CD14-positive monocyte (primary cell): ENCODE results near the gene PCA3. TPM values are rescaled to one million over a fixed set of nuclear protein-coding genes. Genes with fewer than 3 reads are reported as not detected.

Source experiments
- DNase-seq, 3 donors: peaks; one replicate each; pipeline ENCODE4 v3.0.0-alpha.2; 2011 to 2022
- H2AFZ ChIP-seq: 2 replicates; pipeline ENCODE4 v1.6.0; 2012; ENCODE audit warnings: mild to moderate bottlenecking, low read depth, low read length, inconsistent platforms; ENCODE audit not compliant: insufficient read depth, poor library complexity, severe bottlenecking
- H3K27ac ChIP-seq, 2 donors: 1 replicate in 1 of 2; 2 replicates in 1 of 2; pipeline ENCODE4 v1.5.1; 2012 to 2013; ENCODE audit warnings: low read length in 2 of 2, control low read depth in 1 of 2, inconsistent platforms in 1 of 2, low read depth in 1 of 2, mild to moderate bottlenecking in 1 of 2
- H3K27me3 ChIP-seq, 2 donors: one replicate each; pipeline versions ENCODE4 v1.6.0 to v1.6.1; 2011 to 2013; ENCODE audit warnings: low read length in 2 of 2; ENCODE audit not compliant: control insufficient read depth in 2 of 2, insufficient read depth in 2 of 2
- H3K36me3 ChIP-seq, 2 donors: replicated peaks in 1 of 2; 1 replicate in 1 of 2; 2 replicates in 1 of 2; pipeline versions ENCODE4 v1.5.1 to v1.6.1; 2012 to 2013; ENCODE audit warnings: low read length in 2 of 2, control low read depth in 1 of 2, inconsistent platforms in 1 of 2, mild to moderate bottlenecking in 1 of 2; ENCODE audit not compliant: insufficient read depth in 2 of 2, control insufficient read depth in 1 of 2
- H3K4me1 ChIP-seq, 2 donors: 1 replicate in 1 of 2; 2 replicates in 1 of 2; pipeline versions ENCODE4 v1.5.1 to v1.6.1; 2012 to 2013; ENCODE audit warnings: low read length in 2 of 2, control low read depth in 1 of 2, inconsistent platforms in 1 of 2, mild to moderate bottlenecking in 1 of 2, moderate library complexity in 1 of 2; ENCODE audit not compliant: insufficient read depth in 2 of 2, control insufficient read depth in 1 of 2
- H3K4me2 ChIP-seq: replicated peaks from 2 replicates; pipeline ENCODE3; 2012; ENCODE audit warnings: low read length, moderate library complexity, mild to moderate bottlenecking; ENCODE audit not compliant: poor library complexity, severe bottlenecking; ENCODE audit errors: extremely low read depth
- H3K4me3 ChIP-seq, 3 experiments: fragments of 200-600 bp in 1 of 3; sonication (generic) in 1 of 3; replicated peaks in 1 of 3; 1 replicate in 2 of 3; 2 replicates in 1 of 3; pipeline ENCODE4 v1.5.1; 2011 to 2013; ENCODE audit warnings: low read length in 3 of 3, mild to moderate bottlenecking in 3 of 3, control low read depth in 2 of 3, low read depth in 2 of 3, inconsistent platforms in 1 of 3, moderate library complexity in 1 of 3
- H3K79me2 ChIP-seq: 2 replicates; pipeline ENCODE4 v1.6.0; 2012; ENCODE audit warnings: mild to moderate bottlenecking, control low read depth, inconsistent platforms, low read length, moderate library complexity; ENCODE audit not compliant: insufficient read depth
- H3K9ac ChIP-seq: 2 replicates; pipeline ENCODE4 v1.6.0; 2017; ENCODE audit warnings: low read length, mild to moderate bottlenecking; ENCODE audit not compliant: insufficient read depth, poor library complexity, severe bottlenecking
- H3K9me3 ChIP-seq, 2 donors: replicated peaks in 1 of 2; 1 replicate in 1 of 2; 2 replicates in 1 of 2; pipeline versions ENCODE4 v1.5.1 to v1.6.1; 2012 to 2013; ENCODE audit warnings: low read length in 2 of 2, control low read depth in 1 of 2; ENCODE audit not compliant: control insufficient read depth in 1 of 2, insufficient read depth in 1 of 2
- H4K20me1 ChIP-seq: 2 replicates; pipeline ENCODE4 v1.6.0; 2012; ENCODE audit warnings: mild to moderate bottlenecking, low read length, control low read depth, moderate library complexity; ENCODE audit not compliant: insufficient read depth
- H3K27ac Mint-ChIP-seq, 7 donors: one replicate each; pipeline ENCODE4 v1.8.0; 2020; ENCODE audit warnings: mild to moderate bottlenecking in 7 of 7, mixed read lengths in 7 of 7, moderate library complexity in 6 of 7, inconsistent platforms in 2 of 7
- H3K27me3 Mint-ChIP-seq, 3 donors: one replicate each; pipeline ENCODE4 v1.8.0; 2021 to 2022; ENCODE audit warnings: low read depth in 3 of 3, mild to moderate bottlenecking in 3 of 3, mixed read lengths in 3 of 3, moderate library complexity in 3 of 3, inconsistent platforms in 1 of 3
- H3K36me3 Mint-ChIP-seq, 2 donors: one replicate each; pipeline ENCODE4 v1.8.0; 2020; ENCODE audit warnings: mixed read lengths in 2 of 2, inconsistent platforms in 1 of 2, mild to moderate bottlenecking in 1 of 2
- H3K4me1 Mint-ChIP-seq: one replicate; pipeline ENCODE4 v1.8.0; 2020; ENCODE audit warnings: mild to moderate bottlenecking, mixed read lengths
- H3K4me3 Mint-ChIP-seq, 2 donors: one replicate each; pipeline ENCODE4 v1.8.0; 2020; ENCODE audit warnings: mild to moderate bottlenecking in 2 of 2, mixed read lengths in 2 of 2, moderate library complexity in 1 of 2
- H3K9me3 Mint-ChIP-seq, 7 donors: one replicate each; pipeline ENCODE4 v1.8.0; 2020 to 2022; ENCODE audit warnings: mixed read lengths in 7 of 7, mild to moderate bottlenecking in 6 of 7, moderate library complexity in 6 of 7, inconsistent platforms in 2 of 7
- WGBS: methylation state at CpG from one replicate; pipeline ENCODE4 v1.1.5; 2013; ENCODE audit warnings: missing lambda C conversion rate; ENCODE audit not compliant: insufficient coverage; 5-methylcytosine and 5-hydroxymethylcytosine counted together
- intact Hi-C, 2 donors: fragments of 100-400 bp; cut with micrococcal nuclease; formaldehyde crosslinking; loops; one replicate each; pipeline versions ENCODE4 v1.15.0 to v1.15.1; 2023
- polyA plus RNA-seq, 3 donors: library from polyadenylated mRNA; depleted of rRNA in 1 of 3; unstranded in 2 of 3; stranded (reverse) in 1 of 3; fragments of 300-500 nt in 2 of 3; fragments of >200 nt in 1 of 3; fragmentation: Illumina TruSeq in 2 of 3; gene quantifications; 1 replicate in 2 of 3; 2 replicates in 1 of 3; pipeline ENCODE4 v1.2.3, GENCODE V29; 2012 to 2021
- TF ChIP-seq, protein P1 (sequence below): fragments of 200-600 bp; IDR thresholded peaks from one replicate; pipeline ENCODE4 v1.8.0; 2022; ENCODE audit warnings: antibody characterized with exemption, mild to moderate bottlenecking

PCA3 gene
- polyA plus RNA-seq, 3 donors, result 0.04 TPM; not detected in 2

DNA sequence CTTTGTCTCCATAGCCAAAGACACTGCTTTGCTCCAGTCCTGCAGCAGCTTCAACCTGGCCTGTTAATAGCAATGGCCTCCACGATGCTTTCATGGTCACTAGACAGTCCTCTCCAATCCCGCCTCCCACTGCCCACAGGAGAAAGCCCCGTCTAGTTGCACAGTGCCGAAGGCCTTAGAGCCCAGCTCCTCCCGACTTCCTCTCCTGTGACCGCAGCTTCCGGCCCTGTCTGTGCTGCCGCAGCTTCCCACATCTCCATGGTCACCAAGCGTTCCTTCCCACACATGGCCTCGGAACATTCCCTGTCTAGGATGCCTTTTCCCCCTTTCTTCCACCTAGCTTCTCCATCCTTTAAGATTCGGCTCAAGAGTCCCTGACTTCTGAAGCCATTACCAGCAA, 23.4 kb downstream of the PCA3 start:
- Histone ChIP-seq H3K9ac (no peak overlapping the region), H2AFZ (no peak overlapping the region), H3K4me2 (no peak overlapping the region), H3K27me3 (no peaks in the 10 kb centered on the region), H3K79me2 (no peaks in the 10 kb centered on the region), H4K20me1 (no peaks in the 10 kb centered on the region), H3K9me3 (no peaks in the 10 kb centered on the region), H3K4me1 (no peaks in the 10 kb centered on the region), H3K27ac (no peak overlapping the region), H3K4me3 (no peak overlapping the region), H3K36me3 (no peaks in the 10 kb centered on the region)
- no peaks in the 10 kb centered on the region for H3K36me3 Mint-ChIP-seq
- H3K4me1 Mint-ChIP-seq, result peaks cover 4% of the 10 kb centered on the region
- DNase-seq, result peak in 1 of 3 donors; percentile 5
- no peak overlapping the region for H3K27ac Mint-ChIP-seq
- intact Hi-C loops, result no loop called here
- peak overlapping the region in 1 of 2 donors; percentile 29 for H3K4me3 Mint-ChIP-seq
- TF ChIP-seq, protein P1, sequence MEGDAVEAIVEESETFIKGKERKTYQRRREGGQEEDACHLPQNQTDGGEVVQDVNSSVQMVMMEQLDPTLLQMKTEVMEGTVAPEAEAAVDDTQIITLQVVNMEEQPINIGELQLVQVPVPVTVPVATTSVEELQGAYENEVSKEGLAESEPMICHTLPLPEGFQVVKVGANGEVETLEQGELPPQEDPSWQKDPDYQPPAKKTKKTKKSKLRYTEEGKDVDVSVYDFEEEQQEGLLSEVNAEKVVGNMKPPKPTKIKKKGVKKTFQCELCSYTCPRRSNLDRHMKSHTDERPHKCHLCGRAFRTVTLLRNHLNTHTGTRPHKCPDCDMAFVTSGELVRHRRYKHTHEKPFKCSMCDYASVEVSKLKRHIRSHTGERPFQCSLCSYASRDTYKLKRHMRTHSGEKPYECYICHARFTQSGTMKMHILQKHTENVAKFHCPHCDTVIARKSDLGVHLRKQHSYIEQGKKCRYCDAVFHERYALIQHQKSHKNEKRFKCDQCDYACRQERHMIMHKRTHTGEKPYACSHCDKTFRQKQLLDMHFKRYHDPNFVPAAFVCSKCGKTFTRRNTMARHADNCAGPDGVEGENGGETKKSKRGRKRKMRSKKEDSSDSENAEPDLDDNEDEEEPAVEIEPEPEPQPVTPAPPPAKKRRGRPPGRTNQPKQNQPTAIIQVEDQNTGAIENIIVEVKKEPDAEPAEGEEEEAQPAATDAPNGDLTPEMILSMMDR, result no peak
- H3K27me3 Mint-ChIP-seq, result peaks cover 4 to 6% (median 4%) of the 10 kb centered on the region in 3 donors
- WGBS, result 81% methylated on average over 10 of the region's 11 CpGs
- peaks cover 0 to 2% (median 0%) of the 10 kb centered on the region in 7 donors for H3K9me3 Mint-ChIP-seq

DNA sequence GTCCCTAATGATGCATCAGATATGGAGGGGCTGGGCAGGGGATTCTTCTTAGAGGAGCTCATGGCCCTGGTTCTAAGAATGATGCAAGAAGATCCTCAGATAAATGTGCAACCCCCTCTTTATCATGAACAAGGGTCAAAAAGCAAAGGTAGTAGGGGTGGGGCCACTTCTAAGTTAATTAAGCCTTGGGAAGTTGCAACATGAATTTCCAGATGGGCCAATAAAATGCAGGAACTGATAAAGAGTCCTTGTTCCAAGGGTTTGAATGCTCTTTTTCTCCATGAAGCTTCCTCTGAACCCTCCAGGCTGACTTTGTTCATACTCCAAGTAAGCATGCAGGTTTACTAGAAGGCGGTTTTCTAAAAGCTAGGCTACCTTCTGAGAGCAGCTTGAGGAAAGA, 25.6 kb downstream of the PCA3 start:
- Histone ChIP-seq H3K36me3 (no peaks in the 10 kb centered on the region), H3K27ac (no peak overlapping the region), H3K4me1 (no peaks in the 10 kb centered on the region), H3K9me3 (no peaks in the 10 kb centered on the region), H3K79me2 (no peaks in the 10 kb centered on the region), H3K9ac (no peak overlapping the region), H4K20me1 (no peaks in the 10 kb centered on the region), H3K4me3 (no peak overlapping the region), H3K27me3 (no peaks in the 10 kb centered on the region), H2AFZ (no peak overlapping the region), H3K4me2 (no peak overlapping the region)
- no peak for DNase-seq
- Mint-ChIP-seq H3K27ac (no peak overlapping the region), H3K4me1 (peaks cover 4% of the 10 kb centered on the region), H3K36me3 (no peaks in the 10 kb centered on the region), H3K27me3 (peaks cover 2 to 7% (median 4%) of the 10 kb centered on the region in 3 donors), H3K4me3 (no peak overlapping the region), H3K9me3 (peaks cover 0 to 2% (median 0%) of the 10 kb centered on the region in 7 donors)
- TF ChIP-seq, protein P1, result no peak
- WGBS, result 100% methylated on average over 1 of the region's 1 CpG
- intact Hi-C loops, result no loop called here
